UCSD-AML1 (cell line): ENCODE measurements around the gene ARIH2.
"Not testable (repeated sequence)": the region's sequence is repeated elsewhere in the genome, so short reads cannot be mapped to it uniquely, and the experiment has no call there.

ENCODE experiments used
- DNase-seq: peaks from one replicate; lab custom pipeline; 2025; ENCODE audit not compliant: unreplicated experiment; lab: John Stamatoyannopoulos, UW

ARIH2 gene

DNA sequence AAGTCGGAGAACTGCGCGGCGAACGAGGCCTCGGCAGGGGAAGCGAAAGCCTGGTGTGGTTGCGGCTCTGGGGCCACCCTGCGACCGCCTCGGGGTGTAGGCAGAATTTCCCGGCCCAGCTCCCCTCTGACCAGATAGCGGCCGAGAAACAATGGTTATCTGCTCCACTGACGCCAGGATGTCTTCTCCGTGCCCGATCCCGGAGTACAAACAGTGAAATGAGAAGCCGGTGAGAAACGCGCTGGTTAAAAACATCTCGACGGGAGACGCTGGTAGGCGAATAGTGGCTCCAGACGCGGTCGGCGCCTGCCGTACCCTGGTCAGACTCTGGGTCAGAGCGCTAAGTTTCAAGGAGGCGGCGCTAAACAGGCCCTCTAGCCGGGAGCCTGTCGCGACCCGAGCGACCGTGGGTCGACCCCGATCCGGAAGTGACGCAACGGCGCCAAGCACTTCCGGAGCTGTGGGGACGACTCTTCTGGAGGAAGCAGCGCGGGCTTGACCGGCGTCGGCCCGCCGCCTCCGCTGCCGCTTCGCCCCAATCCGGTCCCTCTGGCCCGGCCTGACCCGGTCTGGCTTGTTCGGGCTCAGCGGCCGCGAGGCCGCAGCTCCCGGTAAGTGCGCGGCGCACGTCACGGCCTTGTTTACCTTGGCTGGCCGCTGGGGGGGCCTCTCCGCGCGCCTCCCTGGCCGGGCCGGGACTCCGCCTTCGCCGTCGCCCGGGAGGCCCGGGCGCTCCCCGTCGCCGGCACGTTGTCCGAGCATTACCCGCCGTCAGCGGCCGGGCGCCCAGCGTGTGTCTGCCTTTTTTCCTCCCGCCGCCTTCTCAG, at the start of gene ARIH2:
Gene ARIH2 (plus strand): TSS at position 455 of the 827 bp plus-strand sequence. CDS start 8,717 bp downstream, outside the sequence.
- peak; percentile 95 for DNase-seq

DNA sequence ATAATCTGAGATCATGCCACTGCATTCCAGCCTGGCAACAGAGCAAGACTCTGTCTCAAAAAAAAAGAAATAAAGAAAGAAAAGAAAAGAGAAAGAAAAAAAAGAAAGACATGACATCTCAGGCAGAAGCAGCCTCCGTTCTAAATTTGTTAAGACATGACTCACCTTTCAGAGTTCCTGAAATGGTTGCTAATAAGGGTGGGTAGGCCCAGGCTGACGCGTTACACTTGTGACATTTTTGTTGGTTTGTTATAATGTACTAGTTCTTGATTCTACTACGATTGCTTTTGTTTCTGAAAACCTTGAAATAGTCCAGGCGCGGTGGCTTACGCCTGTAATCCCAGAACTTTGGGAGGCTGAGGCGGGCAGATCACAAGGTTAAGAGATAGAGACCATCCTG, 41.0 kb upstream of the ARIH2 start:
- DNase-seq = no peak

DNA sequence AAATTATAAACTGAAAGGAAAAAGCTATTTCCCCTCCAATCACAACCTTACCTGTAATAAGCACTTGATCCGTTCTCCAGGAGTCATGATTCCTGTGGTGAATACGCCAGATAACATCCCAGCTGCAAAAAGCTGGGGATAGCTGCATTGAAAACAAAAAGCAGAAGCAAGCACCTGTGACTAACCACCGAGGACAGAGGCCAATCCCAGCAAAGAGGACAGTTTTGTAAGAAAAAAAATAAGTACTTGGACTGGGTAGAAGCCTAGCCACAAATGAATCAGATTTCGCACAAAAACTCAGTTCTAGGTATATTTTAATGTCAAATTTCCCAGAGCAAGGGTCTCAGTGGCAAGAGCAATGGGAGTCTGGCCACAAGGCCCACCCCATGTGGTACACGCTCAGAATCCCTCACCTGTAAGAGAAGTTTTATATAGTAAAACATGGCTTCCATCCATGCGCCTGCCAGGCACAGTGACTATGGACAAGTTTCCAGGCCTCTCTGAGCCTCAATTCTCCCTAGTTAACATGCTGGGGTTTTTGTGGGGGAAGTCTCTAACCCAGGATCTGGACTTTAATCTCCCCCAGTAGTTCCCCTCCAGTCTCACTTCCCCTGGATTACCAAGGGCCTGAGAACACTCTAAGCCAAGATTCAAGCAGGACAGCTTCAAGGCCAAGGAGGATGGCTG, 39.2 kb upstream of the ARIH2 start:
- DNase-seq = no peak

DNA sequence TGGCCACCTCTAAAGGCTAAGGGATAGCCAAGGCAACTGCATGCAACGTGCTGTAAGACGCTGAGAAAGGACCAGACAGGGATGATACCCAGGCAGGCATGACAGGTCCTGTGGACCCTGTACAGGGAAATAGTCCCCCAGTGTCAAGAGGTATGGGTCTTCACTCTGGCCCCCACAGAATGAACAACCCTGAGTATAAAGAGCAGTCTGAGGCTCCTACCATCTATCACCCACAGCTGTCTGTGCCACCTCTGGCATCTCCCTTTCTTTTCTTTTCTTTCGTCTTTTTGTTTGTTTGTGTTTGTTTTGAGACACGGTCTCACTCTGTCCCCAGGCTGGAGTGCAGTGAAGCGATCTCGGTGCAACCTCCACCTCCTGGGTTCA, 38.7 kb upstream of the ARIH2 start:
- DNase-seq = no peak

DNA sequence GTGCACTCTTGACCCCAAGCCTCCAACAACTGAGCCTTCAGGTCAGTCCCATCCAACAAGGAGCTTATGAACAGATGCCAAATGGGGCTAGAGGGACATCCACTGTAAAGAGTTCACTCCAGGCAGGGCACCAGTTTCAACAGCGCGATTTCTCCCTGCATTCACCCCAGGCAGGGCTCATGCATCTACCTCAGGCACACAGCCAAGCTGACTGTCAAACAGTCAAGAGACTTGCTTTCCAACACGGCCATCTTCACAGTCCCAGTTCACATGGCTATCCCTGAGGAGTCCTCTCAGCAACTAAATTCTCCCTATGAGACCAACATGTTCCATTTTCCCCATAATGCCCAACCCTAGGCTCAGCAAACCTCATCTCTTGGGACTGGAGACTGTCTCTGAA, 37.6 kb upstream of the ARIH2 start:
- DNase-seq = no peak

DNA sequence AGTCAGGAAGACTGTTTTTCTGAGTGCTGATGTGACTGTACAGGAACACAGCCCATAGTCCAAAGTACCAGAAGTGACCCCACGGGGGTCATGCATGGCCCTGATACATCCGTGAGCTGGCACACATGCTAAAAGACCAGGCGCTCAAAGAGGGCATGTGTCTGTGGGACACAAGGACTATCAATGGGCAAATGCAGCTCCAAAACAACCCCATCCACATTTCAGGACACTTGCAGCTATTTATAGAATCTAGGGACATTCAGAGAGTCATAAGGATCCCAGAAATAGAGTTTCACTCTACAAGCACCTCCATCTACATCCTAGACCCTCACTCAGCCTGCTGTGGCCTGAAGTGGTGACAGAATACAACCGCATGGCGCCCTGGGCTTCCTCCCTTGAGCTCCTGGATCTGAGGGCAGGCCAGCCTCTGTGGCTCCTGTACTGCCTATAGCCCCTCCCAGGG, 37.0 kb upstream of the ARIH2 start:
- no peak for DNase-seq

DNA sequence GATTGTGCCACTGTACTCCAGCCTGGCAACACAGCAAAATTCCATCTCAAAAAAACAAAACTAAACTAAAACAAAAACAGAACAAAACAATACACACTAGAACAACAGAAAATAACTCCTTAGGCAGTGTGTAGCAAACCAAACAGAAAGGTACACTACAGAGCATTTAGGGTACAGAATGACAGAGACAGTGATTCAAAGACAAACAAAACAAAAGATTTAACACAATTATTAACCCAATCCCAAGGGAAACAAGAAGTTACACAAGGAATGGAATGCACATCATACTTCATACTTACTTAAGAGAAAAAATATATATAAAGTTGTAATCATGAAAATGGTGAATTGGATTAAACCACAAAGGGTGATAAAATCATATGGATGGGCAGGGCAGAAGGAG, 32.9 kb upstream of the ARIH2 start:
- DNase-seq = no peak

DNA sequence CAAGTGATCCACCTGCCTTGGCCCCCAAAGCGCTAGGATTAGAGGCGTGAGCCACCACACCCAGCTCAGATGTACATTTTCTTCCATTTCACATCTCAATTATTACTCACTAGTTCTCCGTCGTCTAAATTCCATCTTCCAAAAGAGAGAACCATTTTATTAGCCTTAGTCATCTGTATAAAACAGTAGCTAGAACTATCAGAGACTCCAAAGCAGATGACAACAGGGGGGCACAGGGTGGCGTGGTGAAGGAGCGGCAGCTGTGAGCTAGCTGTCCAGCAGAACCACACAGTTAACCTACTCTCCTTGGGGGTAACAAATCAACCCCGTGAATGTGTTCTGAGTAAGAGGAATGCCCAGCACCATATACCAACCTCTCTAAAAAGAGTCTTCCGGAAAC, 27.0 kb upstream of the ARIH2 start:
- no peak for DNase-seq

DNA sequence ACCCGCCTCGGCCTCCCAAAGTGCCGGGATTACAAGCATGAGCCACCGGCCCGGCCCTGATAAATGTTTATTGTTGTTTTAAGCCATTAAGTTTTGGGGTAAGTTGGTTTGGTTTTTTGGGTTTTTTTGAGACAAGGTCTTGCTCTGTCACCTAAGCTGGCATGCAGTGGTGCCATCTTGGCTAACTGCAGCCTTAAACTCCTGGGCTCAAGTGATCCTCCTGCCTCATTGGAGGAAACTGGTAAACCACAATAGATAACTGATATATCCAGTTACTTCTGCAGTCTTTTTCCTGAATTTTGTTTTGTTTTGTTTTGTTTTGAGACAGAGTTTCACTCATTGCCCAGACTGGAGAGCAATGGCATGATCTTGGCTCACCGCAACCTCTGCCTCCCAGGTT, 24.1 kb upstream of the ARIH2 start:
- no peak for DNase-seq

DNA sequence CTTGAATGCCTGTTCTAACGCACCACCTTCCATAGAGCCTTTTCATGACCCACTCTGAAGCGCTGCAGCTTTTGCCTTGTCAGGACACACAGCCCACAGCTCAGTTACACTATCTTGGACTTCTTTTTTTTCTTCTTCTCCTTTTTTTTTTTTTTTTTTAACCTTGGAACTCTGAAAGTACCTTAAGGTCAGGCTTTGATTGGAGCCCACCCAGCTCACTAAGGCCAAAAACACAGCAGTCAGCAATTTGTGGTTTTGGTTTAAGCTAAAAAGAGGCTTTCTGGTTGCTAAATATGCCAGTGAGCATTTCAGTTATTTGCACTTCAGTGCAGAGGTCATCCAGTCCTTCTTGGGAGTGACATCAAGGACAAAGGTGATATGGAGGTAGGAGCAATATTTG, 21.7 kb upstream of the ARIH2 start:
- DNase-seq = no peak

DNA sequence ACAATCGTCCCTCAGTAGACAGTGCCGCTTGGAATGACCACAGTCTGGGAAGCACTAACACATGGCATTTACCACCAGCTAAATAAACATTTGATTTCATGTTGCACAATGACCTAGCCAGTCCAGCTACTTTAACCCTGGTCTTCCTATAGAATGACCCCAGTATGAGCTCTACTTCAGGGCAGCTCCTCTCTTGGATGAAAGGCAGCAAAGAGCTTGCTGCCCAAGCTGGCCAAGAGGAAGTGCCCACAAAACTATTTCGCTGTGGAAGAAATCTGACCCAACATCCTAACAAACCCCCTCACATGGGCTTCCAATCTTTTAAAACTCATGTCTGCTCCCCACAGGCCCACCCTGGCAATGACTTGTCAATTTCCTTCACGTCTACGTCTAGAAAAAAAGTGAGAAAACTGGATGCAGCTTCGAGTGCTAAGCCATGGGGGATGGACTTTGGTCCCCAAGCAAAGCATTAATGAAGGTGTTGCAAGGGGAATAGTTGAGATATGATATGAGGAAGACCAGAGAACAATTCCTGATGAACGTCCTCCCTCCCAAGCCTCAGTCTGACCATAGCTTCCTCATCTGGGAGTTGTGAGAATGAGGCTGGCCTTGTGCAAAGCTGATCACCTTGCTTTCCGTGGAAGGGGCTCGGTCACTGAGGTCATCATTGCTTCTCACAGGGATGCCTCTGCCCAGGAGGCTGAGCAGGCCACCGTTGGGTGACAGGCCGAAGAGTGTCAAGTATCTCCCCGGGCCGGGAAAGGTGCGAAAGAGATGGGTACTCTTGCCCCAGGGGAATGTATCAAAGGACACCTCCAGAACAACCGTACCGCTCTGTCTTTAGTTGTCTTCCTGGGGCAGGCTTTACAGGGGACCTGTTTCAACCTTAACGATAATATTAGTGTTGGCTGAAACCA, 20.9 kb upstream of the ARIH2 start:
- no peak for DNase-seq

DNA sequence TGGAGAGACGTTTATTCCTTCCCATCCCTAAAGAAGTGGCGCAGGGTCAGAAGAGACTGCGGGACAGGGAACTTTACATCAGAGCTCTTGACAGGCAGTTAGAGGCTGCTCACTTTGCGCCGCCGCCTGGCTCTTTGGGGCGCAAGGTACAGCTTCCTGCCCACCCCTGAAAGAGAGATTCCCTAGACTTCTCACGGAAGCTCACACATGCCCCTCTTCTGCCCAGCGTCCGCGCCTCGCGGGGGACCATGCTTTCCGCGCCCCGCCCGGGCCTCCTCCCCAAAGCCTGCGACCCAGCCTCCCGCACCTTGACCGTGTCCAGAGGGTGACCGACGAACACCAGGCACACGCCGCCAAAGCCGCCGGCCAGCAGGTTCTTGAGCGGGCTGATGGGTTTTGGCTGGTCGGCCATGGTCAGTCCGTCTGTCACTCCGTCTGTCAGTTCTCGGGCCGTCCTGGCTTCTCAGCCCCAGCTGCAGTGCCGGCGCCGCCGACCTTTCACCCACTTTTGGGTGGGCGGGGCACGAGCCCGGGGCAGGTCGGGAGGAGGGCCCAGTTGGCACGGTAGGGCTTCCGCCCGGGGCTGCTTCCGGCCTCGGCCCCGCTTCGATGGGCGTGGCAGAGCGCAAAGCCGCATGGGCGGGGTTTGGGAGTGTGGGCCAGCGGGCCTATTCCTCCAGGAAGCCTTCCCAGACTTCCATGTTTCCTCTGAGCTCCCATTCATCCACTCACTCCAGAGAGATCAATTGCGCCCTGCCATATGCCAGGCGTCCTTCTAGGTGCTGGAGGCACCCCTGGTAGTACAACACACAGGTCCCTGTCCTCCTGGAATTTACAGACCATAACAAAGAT, 20.0 kb upstream of the ARIH2 start, which contains the start of gene SLC25A20:
Gene SLC25A20 (minus strand): TSS at position 500 of the 852 bp plus-strand sequence. CDS start 88 bp downstream, at position 412.
- DNase-seq = peak; percentile 93

DNA sequence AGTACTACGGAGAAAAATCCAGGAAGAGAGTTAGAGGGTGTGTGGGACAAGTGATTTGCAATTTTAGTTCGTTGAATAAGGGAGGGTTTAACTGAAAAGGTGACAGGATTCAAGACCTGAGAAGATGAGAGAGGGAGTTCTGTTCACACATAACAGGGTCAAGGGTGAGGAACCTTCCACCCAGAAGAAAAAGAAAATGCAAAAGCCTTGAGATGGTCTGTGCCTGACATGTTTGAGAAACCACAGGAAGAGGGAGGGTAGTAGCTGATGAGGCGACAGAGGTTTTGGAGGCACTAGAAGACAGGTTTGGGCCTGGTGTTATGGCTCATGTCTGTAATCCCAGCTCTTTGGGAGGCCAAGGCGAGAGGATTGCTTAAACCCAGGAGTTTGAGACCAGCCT, 19.4 kb upstream of the ARIH2 start:
- DNase-seq = no peak

DNA sequence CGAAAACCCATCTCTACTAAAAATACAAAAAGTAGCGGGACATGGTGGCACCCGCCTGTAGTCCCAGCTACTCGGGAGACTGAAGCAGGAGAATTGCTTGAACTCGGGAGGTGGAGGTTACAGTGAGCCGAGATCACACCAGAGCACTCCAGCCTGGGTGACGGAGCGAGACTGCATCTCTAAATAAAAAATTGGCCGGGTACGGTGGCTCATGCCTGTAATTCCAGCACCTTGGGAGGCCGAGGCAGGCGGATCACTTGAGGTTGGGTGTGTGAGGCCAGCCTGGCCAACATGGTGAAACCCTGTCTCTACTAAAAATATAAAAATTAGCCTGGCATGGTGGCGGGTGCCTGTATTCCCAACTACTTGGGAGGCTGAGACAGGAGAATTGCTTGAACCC, 11.6 kb upstream of the ARIH2 start:
- DNase-seq = not testable (repeated sequence)

DNA sequence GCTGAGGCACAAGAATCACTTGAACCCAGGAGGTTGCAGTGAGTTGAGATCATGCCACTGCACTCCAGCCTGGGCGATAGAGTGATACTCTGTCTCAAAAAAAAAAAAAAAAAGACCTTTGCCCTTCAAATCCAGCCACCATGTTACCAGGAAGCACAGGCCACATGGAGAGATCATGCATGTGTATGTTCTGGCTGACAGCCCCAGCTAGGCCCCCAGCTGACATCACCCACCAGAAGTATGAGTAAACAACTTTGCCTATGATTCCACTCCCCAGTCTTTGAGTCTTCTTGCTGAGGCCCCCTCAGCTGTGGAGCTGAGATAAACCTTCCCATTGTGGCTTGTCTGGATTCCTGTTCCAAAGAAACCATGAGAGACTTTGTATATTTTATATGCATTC, 3.3 kb upstream of the ARIH2 start:
- no peak for DNase-seq

DNA sequence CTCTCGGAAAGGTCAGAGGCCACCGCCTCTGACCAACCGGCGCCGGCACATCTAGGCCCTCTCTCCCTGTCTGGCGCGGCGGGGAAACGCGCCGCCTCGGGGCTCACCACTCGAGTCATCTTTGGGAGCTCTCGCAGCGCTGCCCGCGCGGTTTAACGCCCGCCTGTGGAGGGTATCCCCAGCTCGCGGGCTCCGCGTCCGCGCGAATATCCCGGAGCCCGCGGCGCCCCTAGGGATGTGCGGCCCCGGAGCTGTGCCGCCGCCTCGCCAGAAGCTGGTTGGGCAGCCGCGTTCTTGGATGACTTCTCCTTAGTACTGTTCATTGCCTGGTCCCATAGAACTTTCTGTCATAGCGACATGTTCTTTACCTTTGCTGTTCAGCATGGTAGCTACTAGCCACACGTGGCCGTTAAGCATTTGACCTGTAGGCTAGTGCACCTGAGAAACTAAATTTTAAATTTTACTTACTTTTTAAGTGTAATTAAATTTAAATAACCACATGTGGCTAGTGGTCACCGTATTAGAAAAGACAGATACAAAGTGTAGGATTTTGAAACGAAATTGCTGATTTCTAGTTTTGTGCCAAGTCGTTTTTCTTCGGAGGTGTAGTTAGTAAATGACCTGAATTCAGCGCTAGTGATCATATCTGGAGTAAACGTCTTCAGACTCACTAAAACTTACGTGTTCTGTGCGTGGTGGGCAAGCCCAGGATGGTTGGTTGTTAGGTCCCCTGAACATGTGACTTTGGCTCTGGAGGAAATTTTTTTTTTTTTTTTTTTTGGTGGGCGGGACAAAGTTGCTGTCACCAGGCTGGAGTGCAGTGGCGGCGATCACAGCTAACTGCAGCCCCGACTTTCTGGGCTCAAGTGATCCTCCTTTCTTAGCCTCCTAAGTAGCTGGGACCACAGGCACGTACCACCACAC, 835 bp downstream of the ARIH2 start:
- peak; percentile 66 for DNase-seq

DNA sequence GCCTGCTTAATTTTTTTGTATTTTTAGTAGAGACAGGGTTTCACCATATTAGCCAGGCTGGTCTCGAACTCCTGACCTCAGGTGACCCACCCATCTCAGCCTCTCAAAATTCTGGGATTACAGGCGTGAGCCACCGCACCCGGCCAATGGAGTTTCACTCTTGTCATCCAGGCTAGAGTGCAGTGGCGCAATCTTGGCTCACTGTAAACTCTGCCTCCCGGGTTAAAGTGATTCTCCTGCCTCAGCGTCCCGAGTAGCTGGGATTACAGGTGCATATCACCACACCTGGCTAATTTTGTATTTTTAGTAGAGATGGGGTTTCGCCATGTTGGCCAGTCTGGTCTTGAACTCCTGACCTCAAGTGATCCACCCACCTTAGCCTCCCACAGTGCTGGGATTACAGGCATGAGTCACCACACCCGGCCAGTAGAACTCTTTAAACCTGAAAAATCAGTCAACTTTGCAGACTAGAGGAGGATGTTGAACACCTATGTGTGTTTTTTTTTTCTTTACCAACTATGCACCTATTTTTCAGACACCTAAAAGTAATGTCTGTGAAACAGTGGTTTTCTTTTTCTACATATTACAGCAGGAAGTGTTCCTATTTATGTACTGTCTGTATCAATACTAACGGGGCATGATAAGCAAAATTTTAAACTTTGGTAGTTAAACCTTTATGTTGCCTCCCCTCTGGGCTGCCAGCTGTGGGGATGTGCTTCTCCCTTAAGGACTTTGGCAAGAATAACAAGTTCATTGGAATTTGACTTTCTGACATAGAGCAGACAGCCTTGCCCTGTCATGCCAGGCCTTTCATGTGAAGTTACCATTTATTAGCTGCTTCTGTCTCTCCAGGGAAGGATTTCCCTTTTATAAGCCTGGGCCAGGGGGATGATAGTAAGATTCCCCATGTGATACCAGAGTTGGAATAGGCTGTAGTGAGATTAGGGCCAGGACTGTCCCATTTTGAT, 8.1 kb downstream of the ARIH2 start:
- DNase-seq = no peak

DNA sequence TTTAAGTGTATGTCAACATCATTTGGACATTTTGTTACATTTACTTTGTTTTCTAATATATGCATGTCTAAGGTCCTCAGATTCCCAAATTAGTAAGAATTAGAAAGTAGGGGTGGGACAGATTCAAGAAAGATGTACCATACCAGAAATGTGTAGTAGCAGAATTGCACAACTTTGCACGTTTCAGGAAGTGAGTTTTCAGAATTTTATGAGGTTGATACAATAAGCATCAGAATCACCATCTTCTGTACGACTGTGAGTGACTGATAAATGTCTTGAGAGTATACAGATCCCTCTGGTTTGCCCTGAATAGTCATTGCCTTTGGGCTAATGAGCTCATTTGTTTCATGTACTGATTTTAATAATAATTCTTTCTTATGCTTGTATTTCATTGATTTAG, 9.3 kb downstream of the ARIH2 start:
- no peak for DNase-seq
